ENCODE results near the gene GPRASP2.
"Not testable (repeated sequence)": the region's sequence is repeated elsewhere in the genome, so short reads cannot be mapped to it uniquely, and the experiment has no call there.

GPRASP2 gene

DNA sequence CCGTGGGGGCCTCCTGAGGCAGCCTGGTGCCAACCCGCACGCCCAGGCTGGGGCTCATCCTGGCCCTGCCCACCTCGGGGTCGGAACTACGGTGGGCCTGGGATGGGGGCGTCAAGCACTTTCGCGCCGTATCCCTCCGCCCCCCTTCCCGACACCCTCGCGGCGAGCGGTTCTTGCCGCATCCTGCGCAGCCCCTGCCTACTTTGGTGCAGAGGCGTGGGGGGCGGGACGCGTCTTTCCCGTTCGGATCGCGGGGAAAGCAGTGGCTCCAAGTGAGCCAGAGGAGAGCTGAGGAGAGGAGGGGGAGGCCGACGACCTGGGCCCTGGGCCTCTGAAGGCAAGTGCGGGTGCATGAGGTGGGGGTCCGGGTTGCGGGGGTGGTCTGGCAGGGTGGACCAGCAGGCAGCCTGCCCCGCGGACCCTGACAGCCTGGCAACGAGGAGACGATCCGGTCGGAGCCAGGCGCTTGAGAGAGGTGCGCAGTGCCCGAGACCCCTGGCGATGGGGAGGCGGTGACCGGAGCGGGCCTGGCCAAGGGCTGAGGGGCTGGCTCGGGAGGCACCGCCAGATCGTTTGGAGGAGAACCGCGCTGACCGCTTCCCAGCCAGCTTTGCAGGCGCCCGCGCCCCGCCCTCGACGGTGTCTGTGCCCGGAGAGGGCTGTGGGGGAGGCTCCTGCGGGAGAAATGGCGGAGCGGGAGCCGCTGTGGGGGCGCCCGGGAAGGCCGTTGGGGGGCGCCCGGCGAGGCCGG is at the start of gene GPRASP2:
GPRASP2 (plus strand) TSS at position 233 of the 751 bp plus-strand sequence. CDS start 2,422 bp downstream, outside the sequence.
- H3K4me1 ChIP-seq (ENCODE audit: insufficient read depth, low read length) = no peaks in the 10 kb centered on the region
- no peaks in the 10 kb centered on the region for H3K36me3 ChIP-seq (ENCODE audit: insufficient read depth, low read length)
- H3K27ac ChIP-seq (ENCODE audit: low read depth, low read length) = peak within 1 kb of the TSS; percentile 81
- no peaks in the 10 kb centered on the region for H3K9me3 ChIP-seq (ENCODE audit: low read length)
- H3K27me3 ChIP-seq (ENCODE audit: control insufficient read depth in 1 of 2, insufficient read depth in 2 of 2, low read length in 2 of 2) = no peaks in the 10 kb centered on the region
- H3K4me3 ChIP-seq (ENCODE audit: low read depth in 1 of 2, low read length in 2 of 2) = peak within 1 kb of the TSS; percentile 77 to 78
- peak within 1 kb of the TSS; percentile 89 for H3K9ac ChIP-seq (ENCODE audit: low read length)

DNA sequence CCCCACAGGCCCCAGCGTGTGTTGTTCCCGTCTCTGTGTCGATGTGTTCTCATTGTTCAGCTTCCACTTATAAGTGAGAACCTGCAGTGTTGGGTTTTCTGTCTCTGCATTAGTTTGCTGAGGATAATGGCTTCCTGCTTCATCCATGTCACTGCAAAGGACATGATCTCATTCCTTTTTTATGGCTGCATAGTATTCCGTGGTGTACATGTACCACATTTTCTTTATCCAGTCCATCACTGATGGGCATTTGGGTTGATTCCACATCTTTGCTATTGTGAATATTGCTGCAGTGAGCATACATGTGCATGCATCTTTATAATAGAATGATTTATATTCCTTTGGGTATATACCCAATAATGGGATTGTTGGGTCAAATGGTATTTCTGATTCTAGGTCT is 48.4 kb upstream of the GPRASP2 start:
- not testable (repeated sequence) for H3K27me3 ChIP-seq (ENCODE audit: control insufficient read depth in 1 of 2, insufficient read depth in 2 of 2, low read length in 2 of 2); H3K4me3 ChIP-seq (ENCODE audit: low read depth in 1 of 2, low read length in 2 of 2); H3K27ac ChIP-seq (ENCODE audit: low read depth, low read length); H3K36me3 ChIP-seq (ENCODE audit: insufficient read depth, low read length); H3K4me1 ChIP-seq (ENCODE audit: insufficient read depth, low read length); H3K9me3 ChIP-seq (ENCODE audit: low read length); H3K9ac ChIP-seq (ENCODE audit: low read length)

DNA sequence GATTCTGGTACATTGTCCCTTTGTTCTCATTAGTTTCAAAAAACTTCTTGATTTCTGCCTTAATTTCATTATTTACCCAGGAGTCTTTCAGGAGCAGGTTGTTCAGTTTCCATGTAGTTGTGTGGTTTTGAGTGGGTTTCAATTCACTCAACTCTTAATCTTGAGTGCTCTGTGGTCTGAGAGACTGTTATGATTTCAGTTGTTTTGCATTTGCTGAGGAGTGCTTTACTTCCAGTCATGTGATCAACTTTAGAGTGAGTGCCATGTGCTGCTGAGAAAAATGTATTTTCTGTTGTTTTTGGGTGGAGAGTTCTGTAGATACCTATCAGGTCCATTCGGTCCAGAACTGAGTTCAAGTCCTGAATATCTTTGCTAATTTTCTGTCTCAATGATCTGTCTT is 45.2 kb upstream of the GPRASP2 start:
- not testable (repeated sequence) for H3K9me3 ChIP-seq (ENCODE audit: low read length); H3K4me3 ChIP-seq (ENCODE audit: low read depth in 1 of 2, low read length in 2 of 2); H3K27me3 ChIP-seq (ENCODE audit: control insufficient read depth in 1 of 2, insufficient read depth in 2 of 2, low read length in 2 of 2); H3K9ac ChIP-seq (ENCODE audit: low read length); H3K4me1 ChIP-seq (ENCODE audit: insufficient read depth, low read length); H3K36me3 ChIP-seq (ENCODE audit: insufficient read depth, low read length); H3K27ac ChIP-seq (ENCODE audit: low read depth, low read length)

DNA sequence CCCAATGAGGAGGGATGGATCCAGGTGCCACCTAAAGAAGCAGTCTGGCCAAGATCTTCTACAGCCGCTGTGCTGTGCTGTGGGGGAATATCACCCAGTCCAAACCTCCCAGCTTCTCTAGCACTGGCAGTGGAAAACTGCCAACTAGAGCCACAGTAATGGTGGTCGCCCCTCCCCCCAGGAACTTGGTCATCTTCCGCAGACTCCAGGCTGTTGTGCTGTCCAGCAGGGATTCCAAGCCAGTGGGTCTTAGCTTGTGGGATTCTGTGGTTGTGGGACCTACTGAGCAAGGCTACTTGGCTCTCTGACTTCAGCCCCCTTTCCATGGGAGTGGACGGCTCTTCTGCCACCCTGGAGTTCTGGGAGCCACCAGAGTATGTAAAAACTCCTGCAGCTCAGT is 42.7 kb upstream of the GPRASP2 start:
- Histone ChIP-seq H3K9me3 (ENCODE audit: low read length) (no peaks in the 10 kb centered on the region), H3K36me3 (ENCODE audit: insufficient read depth, low read length) (no peaks in the 10 kb centered on the region), H3K27ac (ENCODE audit: low read depth, low read length) (no peak overlapping the region), H3K27me3 (ENCODE audit: control insufficient read depth in 1 of 2, insufficient read depth in 2 of 2, low read length in 2 of 2) (no peaks in the 10 kb centered on the region), H3K4me3 (ENCODE audit: low read depth in 1 of 2, low read length in 2 of 2) (no peak overlapping the region), H3K9ac (ENCODE audit: low read length) (no peak overlapping the region), H3K4me1 (ENCODE audit: insufficient read depth, low read length) (no peaks in the 10 kb centered on the region)

DNA sequence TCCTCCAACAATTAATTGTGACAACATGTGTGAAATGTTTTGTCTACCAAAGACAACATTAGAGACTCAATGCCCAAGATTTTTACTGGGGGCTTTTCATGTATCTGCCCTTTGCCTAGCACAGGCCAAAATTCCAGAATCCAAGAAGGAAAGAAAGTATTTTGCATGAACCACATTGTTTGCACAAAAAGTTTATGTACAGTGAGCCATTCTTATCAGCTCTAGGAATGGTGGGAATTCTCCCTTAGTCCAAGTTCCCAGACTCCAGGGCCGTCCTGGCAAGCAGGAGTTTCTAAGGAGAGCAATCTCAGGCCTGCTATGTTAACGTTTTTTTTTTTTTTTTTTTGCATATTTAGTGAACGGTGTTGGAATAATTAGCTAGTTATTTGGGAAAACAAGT is 39.4 kb upstream of the GPRASP2 start:
- no peaks in the 10 kb centered on the region for H3K4me1 ChIP-seq (ENCODE audit: insufficient read depth, low read length)
- no peaks in the 10 kb centered on the region for H3K36me3 ChIP-seq (ENCODE audit: insufficient read depth, low read length)
- no peak overlapping the region for H3K4me3 ChIP-seq (ENCODE audit: low read depth in 1 of 2, low read length in 2 of 2)
- no peak overlapping the region for H3K9ac ChIP-seq (ENCODE audit: low read length)
- H3K9me3 ChIP-seq (ENCODE audit: low read length) = no peaks in the 10 kb centered on the region
- no peaks in the 10 kb centered on the region for H3K27me3 ChIP-seq (ENCODE audit: control insufficient read depth in 1 of 2, insufficient read depth in 2 of 2, low read length in 2 of 2)
- H3K27ac ChIP-seq (ENCODE audit: low read depth, low read length) = no peak overlapping the region

DNA sequence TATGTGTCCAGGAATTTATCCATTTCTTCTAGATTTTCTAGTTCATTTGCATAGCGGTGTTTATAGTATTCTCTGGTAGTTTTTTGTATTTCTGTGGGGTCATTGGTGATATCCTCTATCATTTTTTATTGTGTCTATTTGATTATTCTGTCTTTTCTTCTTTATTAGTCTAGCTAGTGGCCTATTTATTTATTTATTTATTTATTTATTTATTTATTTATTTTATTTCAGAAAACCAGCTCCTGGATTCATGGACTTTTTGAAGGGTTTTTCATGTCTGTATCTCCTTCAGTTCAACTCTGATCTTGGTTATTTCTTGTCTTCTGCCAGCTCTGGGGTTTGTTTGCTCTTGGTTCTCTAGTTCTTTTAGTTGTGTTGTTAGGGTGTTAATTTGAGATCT is 34.8 kb upstream of the GPRASP2 start:
- not testable (repeated sequence) for H3K4me3 ChIP-seq (ENCODE audit: low read depth in 1 of 2, low read length in 2 of 2); H3K36me3 ChIP-seq (ENCODE audit: insufficient read depth, low read length); H3K9ac ChIP-seq (ENCODE audit: low read length); H3K27ac ChIP-seq (ENCODE audit: low read depth, low read length); H3K9me3 ChIP-seq (ENCODE audit: low read length); H3K27me3 ChIP-seq (ENCODE audit: control insufficient read depth in 1 of 2, insufficient read depth in 2 of 2, low read length in 2 of 2); H3K4me1 ChIP-seq (ENCODE audit: insufficient read depth, low read length)

DNA sequence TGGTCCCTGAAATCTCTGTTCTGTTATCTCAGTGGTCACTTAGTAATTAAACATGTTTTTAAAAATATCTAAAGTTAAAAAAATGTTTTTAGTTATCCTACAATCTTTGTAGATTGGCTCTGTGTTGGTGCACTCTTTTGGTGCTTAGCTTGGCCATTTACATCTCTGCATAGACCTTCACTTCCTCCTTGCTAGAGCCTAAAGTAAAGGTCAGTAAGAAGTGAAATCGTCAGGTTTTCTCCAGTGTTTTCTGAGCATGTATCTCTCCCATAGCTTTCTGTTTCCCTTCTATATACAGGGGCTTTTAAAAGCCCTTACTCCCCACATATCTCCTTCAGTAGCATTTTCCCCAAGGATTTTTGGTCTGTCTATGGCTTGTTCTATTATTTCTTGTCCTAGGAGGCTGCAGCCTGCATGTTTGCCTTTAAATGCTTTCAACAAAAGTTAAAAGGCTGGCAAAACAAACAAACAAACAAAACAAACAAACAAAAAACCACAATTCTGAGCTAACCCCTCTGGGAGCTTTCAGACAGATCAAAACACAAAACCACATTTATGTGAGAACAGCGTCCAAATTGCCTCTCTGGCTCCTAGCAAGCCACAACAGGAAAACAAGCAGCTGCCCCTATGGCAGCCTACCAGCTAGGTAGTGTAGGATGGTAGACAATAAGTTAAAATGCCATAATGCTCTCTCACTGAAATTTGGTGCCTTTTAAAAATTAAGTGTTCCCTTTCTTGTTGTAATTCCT is 27.3 kb upstream of the GPRASP2 start:
- H3K36me3 ChIP-seq (ENCODE audit: insufficient read depth, low read length) = no peaks in the 10 kb centered on the region
- no peaks in the 10 kb centered on the region for H3K9me3 ChIP-seq (ENCODE audit: low read length)
- no peaks in the 10 kb centered on the region for H3K4me1 ChIP-seq (ENCODE audit: insufficient read depth, low read length)
- no peak overlapping the region for H3K4me3 ChIP-seq (ENCODE audit: low read depth in 1 of 2, low read length in 2 of 2)
- H3K27me3 ChIP-seq (ENCODE audit: control insufficient read depth in 1 of 2, insufficient read depth in 2 of 2, low read length in 2 of 2) = no peaks in the 10 kb centered on the region
- no peak overlapping the region for H3K9ac ChIP-seq (ENCODE audit: low read length)
- no peak overlapping the region for H3K27ac ChIP-seq (ENCODE audit: low read depth, low read length)

DNA sequence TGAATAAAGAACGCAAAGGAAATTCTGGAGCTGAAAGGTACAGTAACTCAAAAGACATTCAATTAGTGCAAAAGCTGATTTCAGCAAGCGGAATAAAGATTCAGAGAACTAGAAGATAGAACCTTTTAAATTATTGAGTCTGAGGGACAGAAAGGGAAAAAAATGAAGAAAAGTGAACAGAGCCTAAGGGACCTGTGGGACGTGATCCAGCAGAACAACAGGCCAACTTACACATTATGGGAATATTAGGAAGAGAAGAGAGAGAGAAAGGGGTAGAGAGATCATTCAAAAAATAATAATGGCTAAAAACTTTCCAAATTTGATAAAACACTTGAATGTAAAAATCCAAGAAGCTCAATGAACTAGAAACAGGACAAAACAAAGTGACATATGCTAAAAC is 17.5 kb upstream of the GPRASP2 start:
- Histone ChIP-seq H3K9me3 (ENCODE audit: low read length) (no peaks in the 10 kb centered on the region), H3K27me3 (ENCODE audit: control insufficient read depth in 1 of 2, insufficient read depth in 2 of 2, low read length in 2 of 2) (no peaks in the 10 kb centered on the region), H3K4me1 (ENCODE audit: insufficient read depth, low read length) (no peaks in the 10 kb centered on the region), H3K9ac (ENCODE audit: low read length) (no peak overlapping the region), H3K27ac (ENCODE audit: low read depth, low read length) (no peak overlapping the region), H3K36me3 (ENCODE audit: insufficient read depth, low read length) (no peaks in the 10 kb centered on the region), H3K4me3 (ENCODE audit: low read depth in 1 of 2, low read length in 2 of 2) (no peak overlapping the region)

DNA sequence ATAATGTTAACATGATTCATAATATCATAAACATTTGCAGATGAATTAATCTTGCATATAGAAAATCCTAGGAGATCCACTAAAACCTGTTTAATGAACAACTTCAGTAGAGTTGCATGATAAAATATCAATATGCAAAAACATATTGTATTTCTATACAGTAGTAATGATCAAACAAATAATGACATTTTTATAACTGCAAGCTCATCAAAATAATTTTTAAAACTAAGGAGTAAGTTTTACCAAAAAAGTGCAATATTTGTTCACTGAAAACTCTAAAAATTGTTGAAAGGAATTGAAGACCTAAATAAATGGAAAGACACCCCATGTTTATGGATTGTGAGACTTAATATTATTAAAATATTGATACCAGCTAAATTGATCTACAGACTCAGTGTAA is 15.9 kb upstream of the GPRASP2 start:
- Histone ChIP-seq H3K4me1 (ENCODE audit: insufficient read depth, low read length) (no peaks in the 10 kb centered on the region), H3K36me3 (ENCODE audit: insufficient read depth, low read length) (no peaks in the 10 kb centered on the region), H3K4me3 (ENCODE audit: low read depth in 1 of 2, low read length in 2 of 2) (no peak overlapping the region), H3K9ac (ENCODE audit: low read length) (no peak overlapping the region), H3K9me3 (ENCODE audit: low read length) (no peaks in the 10 kb centered on the region), H3K27ac (ENCODE audit: low read depth, low read length) (no peak overlapping the region), H3K27me3 (ENCODE audit: control insufficient read depth in 1 of 2, insufficient read depth in 2 of 2, low read length in 2 of 2) (no peaks in the 10 kb centered on the region)

DNA sequence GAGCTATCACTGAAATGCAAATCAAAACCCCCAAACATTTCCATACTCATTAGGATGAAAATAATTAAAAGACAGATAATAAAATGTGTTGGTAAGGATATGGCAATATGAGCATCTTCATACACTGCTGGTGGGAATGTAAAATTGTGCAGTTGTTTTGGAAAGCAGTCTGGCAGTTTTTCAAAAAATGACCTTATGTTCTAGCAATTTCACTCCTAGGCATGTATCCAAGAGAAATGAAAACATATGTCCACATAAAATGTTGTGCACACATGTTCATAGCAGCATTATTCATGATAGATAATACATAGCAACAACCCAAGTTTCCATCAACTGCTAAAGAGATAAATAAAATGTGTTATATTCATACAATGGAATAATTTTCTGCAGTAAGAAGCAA is 14.8 kb upstream of the GPRASP2 start:
- H3K36me3 ChIP-seq (ENCODE audit: insufficient read depth, low read length) = no peaks in the 10 kb centered on the region
- H3K4me3 ChIP-seq (ENCODE audit: low read depth in 1 of 2, low read length in 2 of 2) = no peak overlapping the region
- H3K9me3 ChIP-seq (ENCODE audit: low read length) = no peaks in the 10 kb centered on the region
- H3K9ac ChIP-seq (ENCODE audit: low read length) = no peak overlapping the region
- no peak overlapping the region for H3K27ac ChIP-seq (ENCODE audit: low read depth, low read length)
- H3K27me3 ChIP-seq (ENCODE audit: control insufficient read depth in 1 of 2, insufficient read depth in 2 of 2, low read length in 2 of 2) = no peaks in the 10 kb centered on the region
- H3K4me1 ChIP-seq (ENCODE audit: insufficient read depth, low read length) = no peaks in the 10 kb centered on the region

DNA sequence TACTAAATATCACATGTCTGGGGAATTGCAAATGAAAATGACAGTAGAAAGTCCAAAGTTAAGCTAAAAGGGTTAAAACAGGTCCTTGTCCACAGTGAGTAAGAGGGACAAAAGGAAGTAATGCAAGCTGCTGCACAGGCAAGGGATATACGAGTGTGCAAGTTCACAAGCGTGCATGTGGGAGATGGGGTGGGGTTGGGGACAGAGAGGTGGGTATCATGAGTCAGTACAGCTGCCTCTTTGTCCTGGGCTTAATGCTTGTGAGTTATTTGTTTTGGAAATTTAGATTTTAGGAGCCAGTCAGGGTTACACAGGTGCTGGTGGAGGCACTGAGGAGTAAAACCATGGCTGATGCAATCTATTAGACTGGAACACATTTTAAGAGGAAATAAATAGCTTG is 3.3 kb upstream of the GPRASP2 start:
- H3K9me3 ChIP-seq (ENCODE audit: low read length) = no peaks in the 10 kb centered on the region
- H3K27ac ChIP-seq (ENCODE audit: low read depth, low read length) = no peak overlapping the region
- no peaks in the 10 kb centered on the region for H3K36me3 ChIP-seq (ENCODE audit: insufficient read depth, low read length)
- H3K9ac ChIP-seq (ENCODE audit: low read length) = no peak overlapping the region
- no peaks in the 10 kb centered on the region for H3K27me3 ChIP-seq (ENCODE audit: control insufficient read depth in 1 of 2, insufficient read depth in 2 of 2, low read length in 2 of 2)
- no peaks in the 10 kb centered on the region for H3K4me1 ChIP-seq (ENCODE audit: insufficient read depth, low read length)
- no peak overlapping the region for H3K4me3 ChIP-seq (ENCODE audit: low read depth in 1 of 2, low read length in 2 of 2)

DNA sequence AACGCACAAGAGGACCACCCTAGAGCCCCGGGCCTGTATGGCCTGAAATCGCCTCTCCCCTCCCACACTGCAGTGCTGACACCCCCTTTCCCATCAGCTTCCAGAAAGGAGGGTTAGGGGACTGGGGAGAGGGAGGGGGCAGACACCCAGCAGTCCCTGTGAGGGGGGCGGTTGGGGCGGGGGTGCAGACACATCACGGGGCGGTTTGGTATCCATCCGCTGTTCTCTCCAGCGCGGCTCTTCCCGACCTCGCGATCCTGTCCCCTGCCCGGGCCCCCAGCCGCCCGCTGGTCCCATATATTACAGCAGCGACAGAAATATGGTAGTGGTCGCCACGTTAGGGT is 404 bp upstream of the GPRASP2 start:
- no peak overlapping the region for H3K9ac ChIP-seq (ENCODE audit: low read length)
- peak overlapping the region; percentile 77 to 78 for H3K4me3 ChIP-seq (ENCODE audit: low read depth in 1 of 2, low read length in 2 of 2)
- no peak overlapping the region for H3K27ac ChIP-seq (ENCODE audit: low read depth, low read length)
- H3K27me3 ChIP-seq (ENCODE audit: control insufficient read depth in 1 of 2, insufficient read depth in 2 of 2, low read length in 2 of 2) = no peaks in the 10 kb centered on the region
- no peaks in the 10 kb centered on the region for H3K9me3 ChIP-seq (ENCODE audit: low read length)
- H3K36me3 ChIP-seq (ENCODE audit: insufficient read depth, low read length) = no peaks in the 10 kb centered on the region
- no peaks in the 10 kb centered on the region for H3K4me1 ChIP-seq (ENCODE audit: insufficient read depth, low read length)
